ENCODE results near the gene MEF2D.

Gene MEF2D

GRCh38 chr1:156436141-156437036 lies 64.2 kb downstream of the MEF2D start:
- no peak overlapping the region for H3K4me3 ChIP-seq (ENCODE audit: control insufficient read depth, low read depth, low read length)
- no peak for TF ChIP-seq CTCF (IDR thresholded peaks at IDR 0.05; ENCODE audit: control insufficient read depth, insufficient read depth, low read depth, low read length, missing control alignments)
- DNase-seq (ENCODE audit: low read depth), result no peak

DNA sequence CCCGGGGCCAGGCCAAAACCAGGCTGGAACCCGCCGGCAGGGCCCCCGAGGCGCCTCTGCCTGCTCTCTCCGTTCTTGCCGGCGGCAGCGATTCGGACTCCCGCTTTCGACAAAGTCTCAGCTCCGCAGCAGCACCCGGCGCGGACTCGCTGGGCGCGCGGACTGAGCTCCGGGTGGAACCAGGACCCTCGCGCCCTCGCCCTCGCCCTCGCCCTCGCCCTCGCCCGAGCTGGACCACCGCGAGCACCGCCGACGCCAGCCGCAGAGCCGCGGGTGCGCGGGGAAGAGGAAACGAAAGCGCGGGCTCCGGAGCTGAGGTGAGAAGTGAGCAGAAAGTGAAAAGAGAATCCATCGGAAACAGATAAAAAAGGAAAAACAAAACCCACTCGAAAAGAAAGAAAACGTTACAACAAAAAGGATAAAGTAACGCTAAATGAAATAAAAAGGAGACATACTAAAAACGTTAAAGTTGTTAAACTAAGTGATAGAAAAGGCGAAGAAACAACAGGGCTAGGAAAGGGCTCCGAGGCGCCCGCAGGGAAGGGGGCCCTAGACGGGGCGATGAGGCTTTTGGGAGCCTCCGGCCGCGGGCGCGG lies 64.9 kb downstream of the MEF2D start:
- no peak for DNase-seq (ENCODE audit: low read depth)
- no peak overlapping the region for H3K4me3 ChIP-seq (ENCODE audit: control insufficient read depth, low read depth, low read length)
- TF ChIP-seq CTCF (IDR thresholded peaks at IDR 0.05; ENCODE audit: control insufficient read depth, insufficient read depth, low read depth, low read length, missing control alignments), result no peak

- TF ChIP-seq CTCF (IDR thresholded peaks at IDR 0.05; ENCODE audit: control insufficient read depth, insufficient read depth, low read depth, low read length, missing control alignments), result no peak
- DNase-seq (ENCODE audit: low read depth), result no peak
- H3K4me3 ChIP-seq (ENCODE audit: control insufficient read depth, low read depth, low read length), result no peak overlapping the region
Observed at GRCh38 chr1:156434989-156435544, 65.5 kb downstream of the MEF2D start.

DNA sequence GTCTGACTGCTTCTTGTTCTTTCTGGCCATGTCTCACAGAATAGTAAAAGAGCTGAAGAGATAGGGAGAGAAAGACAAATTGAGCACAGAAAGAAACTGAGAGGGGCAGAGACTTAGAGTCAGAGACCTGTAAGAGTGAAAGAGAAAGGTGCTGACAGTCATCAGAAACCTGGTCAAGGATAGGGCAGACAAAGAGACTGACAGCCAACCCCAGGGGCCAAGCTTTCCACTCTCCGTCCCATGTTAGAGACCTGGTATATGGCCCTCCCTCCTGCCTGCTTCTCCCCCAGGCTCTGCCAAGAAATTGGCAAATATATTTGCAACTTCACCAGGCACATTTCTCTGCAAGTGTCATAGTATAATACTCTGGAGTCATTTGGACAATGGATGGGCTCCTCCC lies 67.0 kb downstream of the MEF2D start:
- H3K4me3 ChIP-seq (ENCODE audit: control insufficient read depth, low read depth, low read length), result no peak overlapping the region
- DNase-seq (ENCODE audit: low read depth), result no peak
- no peak for TF ChIP-seq CTCF (IDR thresholded peaks at IDR 0.05; ENCODE audit: control insufficient read depth, insufficient read depth, low read depth, low read length, missing control alignments)

DNA sequence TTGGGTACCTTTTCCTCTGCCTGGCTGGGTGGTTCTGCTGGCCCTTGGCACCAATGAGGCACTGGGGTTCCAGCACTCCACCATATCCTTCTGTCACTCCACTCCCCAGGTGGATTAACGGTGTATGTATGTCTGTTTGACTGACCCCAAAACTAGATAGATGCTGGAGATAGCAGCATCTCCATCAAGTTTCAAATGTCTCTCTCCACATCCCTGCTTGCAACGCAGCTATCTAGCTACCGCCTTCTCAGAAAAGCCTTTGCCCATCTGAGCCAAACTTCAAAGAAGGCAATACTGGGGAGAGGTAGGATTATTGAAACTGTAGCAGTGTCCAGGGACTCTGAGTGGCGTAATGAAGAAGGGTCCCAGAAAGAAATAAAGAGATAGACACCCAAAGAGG lies 67.5 kb downstream of the MEF2D start:
- no peak for TF ChIP-seq CTCF (IDR thresholded peaks at IDR 0.05; ENCODE audit: control insufficient read depth, insufficient read depth, low read depth, low read length, missing control alignments)
- no peak for DNase-seq (ENCODE audit: low read depth)
- H3K4me3 ChIP-seq (ENCODE audit: control insufficient read depth, low read depth, low read length), result no peak overlapping the region

DNA sequence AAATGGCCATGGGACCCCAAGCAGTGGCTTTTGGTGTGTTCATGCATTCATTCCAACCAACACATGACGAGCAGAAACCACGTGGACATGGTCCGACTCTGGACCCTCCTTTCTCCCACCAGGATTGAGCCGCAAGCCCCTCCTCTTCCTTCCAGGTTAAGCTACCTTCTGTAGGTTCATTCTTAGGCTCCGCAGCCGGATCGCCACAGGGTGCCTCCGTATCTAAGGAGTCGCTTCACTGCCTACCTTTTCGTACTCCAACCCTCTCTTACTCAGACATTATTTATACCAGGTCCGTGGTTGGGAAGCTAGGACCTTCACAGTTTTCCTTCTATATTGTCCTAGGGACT lies 67.9 kb downstream of the MEF2D start:
- H3K4me3 ChIP-seq (ENCODE audit: control insufficient read depth, low read depth, low read length), result no peak overlapping the region
- no peak for TF ChIP-seq CTCF (IDR thresholded peaks at IDR 0.05; ENCODE audit: control insufficient read depth, insufficient read depth, low read depth, low read length, missing control alignments)

More for the DNA sequence above, 67.9 kb downstream of the MEF2D start:
- no peak for DNase-seq (ENCODE audit: low read depth)
